SK-N-MC (cell line): ENCODE data around the gene MROH7.

Source experiments
- DNase-seq: peaks from one replicate; pipeline ENCODE4 v3.0.0-alpha.2; 2011; ENCODE audit warnings: low read depth, low spot score
- H3K27ac ChIP-seq: fragments of 200-600 bp; sonication (generic); 2 replicates; pipeline ENCODE4 v1.5.1; 2016; ENCODE audit warnings: mixed run types
- H3K36me3 ChIP-seq: fragments of 200-600 bp; sonication (generic); 2 replicates; pipeline ENCODE4 v1.6.1; 2017; ENCODE audit warnings: antibody characterized with exemption, low read length, mixed read lengths; ENCODE audit not compliant: insufficient read depth
- H3K4me3 ChIP-seq: fragments of 200-600 bp; sonication (generic); 2 replicates; pipeline ENCODE4 v1.5.1; 2016
- H3K9ac ChIP-seq: fragments of 200-600 bp; sonication (generic); 2 replicates; pipeline ENCODE4 v1.8.0; 2017; ENCODE audit warnings: mixed run types, mixed read lengths; ENCODE audit not compliant: insufficient read length
- H3K9me3 ChIP-seq: fragments of 200-600 bp; sonication (generic); 2 replicates; pipeline ENCODE4 v1.6.1; 2017; ENCODE audit warnings: low read depth, mild to moderate bottlenecking, antibody characterized with exemption, low read length, moderate library complexity, mixed read lengths
- EZH2 ChIP-seq: fragments of 200-600 bp; sonication (generic); IDR thresholded peaks from one replicate; pipeline ENCODE4 v1.6.1; 2017; ENCODE audit warnings: antibody characterized with exemption
- FOXP2 ChIP-seq: optimal IDR thresholded peaks from 2 replicates; pipeline ENCODE3; 2011; ENCODE audit warnings: mild to moderate bottlenecking, moderate library complexity; ENCODE audit not compliant: insufficient read depth; ENCODE audit errors: extremely low read length, control extremely low read depth
- POLR2AphosphoS5 ChIP-seq: IDR thresholded peaks from 2 replicates; pipeline ENCODE4 v1.6.1; 2012; ENCODE audit warnings: mild to moderate bottlenecking, low read depth, low read length, borderline replicate concordance

The MROH7 gene

GRCh38 chr1:54601730-54602129 lies 39.9 kb upstream of the MROH7 start:
- no peak for DNase-seq
- H3K4me3 ChIP-seq, result no peak overlapping the region
- H3K9me3 ChIP-seq, result no peaks in the 10 kb centered on the region
- H3K36me3 ChIP-seq, result no peaks in the 10 kb centered on the region
- TF ChIP-seq EZH2 (no peak), FOXP2 (no peak), POLR2AphosphoS5 (no peak)
- H3K9ac ChIP-seq, result no peak overlapping the region
- H3K27ac ChIP-seq, result no peak overlapping the region

- H3K27ac ChIP-seq, result no peak overlapping the region
- TF ChIP-seq EZH2, result no peak
- H3K36me3 ChIP-seq, result no peaks in the 10 kb centered on the region
- no peak for DNase-seq
- no peak overlapping the region for H3K9ac ChIP-seq
- no peak overlapping the region for H3K4me3 ChIP-seq
- H3K9me3 ChIP-seq, result no peaks in the 10 kb centered on the region
Observed at GRCh38 chr1:54602554-54602953, 39.0 kb upstream of the MROH7 start.

GRCh38 chr1:54603241-54603640 lies 38.3 kb upstream of the MROH7 start:
- no peak for DNase-seq
- no peak overlapping the region for H3K9ac ChIP-seq
- no peak overlapping the region for H3K27ac ChIP-seq
- TF ChIP-seq EZH2 (no peak), POLR2AphosphoS5 (no peak), FOXP2 (no peak)
- H3K4me3 ChIP-seq, result no peak overlapping the region
- no peaks in the 10 kb centered on the region for H3K36me3 ChIP-seq
- H3K9me3 ChIP-seq, result no peaks in the 10 kb centered on the region

- no peak for DNase-seq
- Histone ChIP-seq H3K36me3 (no peaks in the 10 kb centered on the region), H3K4me3 (no peak overlapping the region), H3K27ac (no peak overlapping the region), H3K9me3 (no peaks in the 10 kb centered on the region), H3K9ac (no peak overlapping the region)
- TF ChIP-seq EZH2 (no peak), FOXP2 (no peak), POLR2AphosphoS5 (no peak)
Observed at GRCh38 chr1:54604051-54604450, 37.5 kb upstream of the MROH7 start.

GRCh38 chr1:54604572-54605370 lies 36.8 kb upstream of the MROH7 start:
- H3K4me3 ChIP-seq, result no peak overlapping the region
- TF ChIP-seq POLR2AphosphoS5, result no peak
- no peak for TF ChIP-seq EZH2
- TF ChIP-seq FOXP2, result no peak
- no peaks in the 10 kb centered on the region for H3K36me3 ChIP-seq
- no peak for DNase-seq
- H3K9me3 ChIP-seq, result no peaks in the 10 kb centered on the region
- no peak overlapping the region for H3K9ac ChIP-seq
- H3K27ac ChIP-seq, result no peak overlapping the region

- Histone ChIP-seq H3K36me3 (no peaks in the 10 kb centered on the region), H3K9me3 (no peaks in the 10 kb centered on the region), H3K27ac (no peak overlapping the region), H3K4me3 (no peak overlapping the region), H3K9ac (no peak overlapping the region)
- no peak for DNase-seq
- TF ChIP-seq POLR2AphosphoS5, result no peak
- no peak for TF ChIP-seq FOXP2
- TF ChIP-seq EZH2, result no peak
Observed at GRCh38 chr1:54606096-54606989, 35.2 kb upstream of the MROH7 start.

- Histone ChIP-seq H3K4me3 (no peak overlapping the region), H3K9ac (no peak overlapping the region), H3K36me3 (no peaks in the 10 kb centered on the region), H3K27ac (no peak overlapping the region), H3K9me3 (no peaks in the 10 kb centered on the region)
- TF ChIP-seq EZH2 (no peak), FOXP2 (no peak), POLR2AphosphoS5 (no peak)
- DNase-seq, result no peak
Observed at GRCh38 chr1:54606990-54607325, 34.6 kb upstream of the MROH7 start.

GRCh38 chr1:54607821-54608565 lies 33.6 kb upstream of the MROH7 start:
- no peak for DNase-seq
- Histone ChIP-seq H3K27ac (no peak overlapping the region), H3K4me3 (no peak overlapping the region), H3K9ac (no peak overlapping the region), H3K36me3 (no peaks in the 10 kb centered on the region), H3K9me3 (no peaks in the 10 kb centered on the region)
- TF ChIP-seq FOXP2, result no peak
- no peak for TF ChIP-seq EZH2
- TF ChIP-seq POLR2AphosphoS5, result no peak
